ENCODE results near the gene EGFL6.

- TF ChIP-seq CTCF (IDR thresholded peaks at IDR 0.05; ENCODE audit: poor library complexity) (no peak), EZH2 (IDR thresholded peaks at IDR 0.05; ENCODE audit: borderline replicate concordance) (no peak)
These were observed 28.5 kb downstream of the EGFL6 start for GRCh38 chrX:13597874-13598273.

All from hepatocyte (in vitro differentiated cells).